Measurements from ENCODE around the gene NUDT17.

Gene NUDT17

DNA sequence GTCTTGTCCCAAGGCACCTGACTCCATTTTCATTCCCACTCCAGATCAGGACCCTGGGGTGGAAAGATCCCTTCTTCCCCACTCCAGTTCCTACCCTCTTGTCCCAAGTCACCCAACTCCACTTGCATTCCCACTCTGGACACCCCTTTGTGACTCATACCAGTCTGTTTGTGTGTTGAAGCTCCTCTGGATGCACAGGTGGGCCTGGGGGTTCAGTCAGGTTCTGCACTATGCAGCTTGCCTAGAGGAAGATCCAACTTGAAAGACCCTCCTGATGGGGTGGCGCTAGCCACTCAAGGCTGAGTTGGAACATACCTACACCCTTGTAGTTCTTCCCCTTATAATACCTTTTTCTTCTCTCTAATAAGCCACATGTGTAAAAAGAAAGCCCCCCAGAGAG is 50.0 kb downstream of the NUDT17 start:
- Histone ChIP-seq H3K36me3 (ENCODE audit: control insufficient read depth, insufficient read depth, low read length) (peaks cover 2% of the 10 kb centered on the region; the same call in 1 of the 2 replicates), H3K27me3 (replicated peaks; ENCODE audit: control insufficient read depth, insufficient read depth, low read length) (no peaks in the 10 kb centered on the region), H3K4me3 (replicated peaks; ENCODE audit: low read depth, low read length) (no peak overlapping the region)
- DNase-seq (ENCODE audit: extremely low read depth, insufficient read length), result no peak
- TF ChIP-seq, protein P1, sequence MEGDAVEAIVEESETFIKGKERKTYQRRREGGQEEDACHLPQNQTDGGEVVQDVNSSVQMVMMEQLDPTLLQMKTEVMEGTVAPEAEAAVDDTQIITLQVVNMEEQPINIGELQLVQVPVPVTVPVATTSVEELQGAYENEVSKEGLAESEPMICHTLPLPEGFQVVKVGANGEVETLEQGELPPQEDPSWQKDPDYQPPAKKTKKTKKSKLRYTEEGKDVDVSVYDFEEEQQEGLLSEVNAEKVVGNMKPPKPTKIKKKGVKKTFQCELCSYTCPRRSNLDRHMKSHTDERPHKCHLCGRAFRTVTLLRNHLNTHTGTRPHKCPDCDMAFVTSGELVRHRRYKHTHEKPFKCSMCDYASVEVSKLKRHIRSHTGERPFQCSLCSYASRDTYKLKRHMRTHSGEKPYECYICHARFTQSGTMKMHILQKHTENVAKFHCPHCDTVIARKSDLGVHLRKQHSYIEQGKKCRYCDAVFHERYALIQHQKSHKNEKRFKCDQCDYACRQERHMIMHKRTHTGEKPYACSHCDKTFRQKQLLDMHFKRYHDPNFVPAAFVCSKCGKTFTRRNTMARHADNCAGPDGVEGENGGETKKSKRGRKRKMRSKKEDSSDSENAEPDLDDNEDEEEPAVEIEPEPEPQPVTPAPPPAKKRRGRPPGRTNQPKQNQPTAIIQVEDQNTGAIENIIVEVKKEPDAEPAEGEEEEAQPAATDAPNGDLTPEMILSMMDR (IDR thresholded peaks at IDR 0.05; ENCODE audit: insufficient read depth, low read length, poor library complexity, severe bottlenecking), result no peak

DNA sequence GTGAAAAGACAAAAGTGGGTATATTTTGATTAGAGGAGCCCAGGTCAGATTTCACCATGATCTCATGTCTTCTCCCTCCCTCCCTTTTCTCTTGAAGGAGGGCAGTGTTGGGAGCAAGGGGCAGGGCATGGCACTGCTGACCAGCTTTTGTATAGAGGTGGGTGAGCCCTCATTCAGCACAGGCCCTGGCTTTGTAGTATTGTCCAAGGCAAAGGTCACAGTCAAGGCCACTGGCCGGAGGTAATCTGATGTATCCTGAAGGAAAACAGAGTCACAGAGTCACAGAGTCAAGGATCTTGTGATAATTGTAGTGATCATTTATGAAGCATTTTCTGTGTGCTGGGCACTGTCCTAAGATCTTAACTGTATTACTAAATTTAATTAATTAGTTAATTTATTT is 52.5 kb downstream of the NUDT17 start:
- no peak for DNase-seq (ENCODE audit: extremely low read depth, insufficient read length)
- TF ChIP-seq, protein P1 (IDR thresholded peaks at IDR 0.05; ENCODE audit: insufficient read depth, low read length, poor library complexity, severe bottlenecking), result no peak

More for the DNA sequence above, 52.5 kb downstream of the NUDT17 start:
- H3K36me3 ChIP-seq (ENCODE audit: control insufficient read depth, insufficient read depth, low read length), result peaks cover 2% of the 10 kb centered on the region
- no peak overlapping the region for H3K4me3 ChIP-seq (replicated peaks; ENCODE audit: low read depth, low read length)
- H3K27me3 ChIP-seq (replicated peaks; ENCODE audit: control insufficient read depth, insufficient read depth, low read length), result no peaks in the 10 kb centered on the region
